HepG2 (cell line): ENCODE measurements around the gene FNDC3B. TPM values are rescaled to one million over a fixed set of nuclear protein-coding genes. Genes with fewer than 3 reads are reported as not detected.

Experiments
- AGO2 ChIP-seq: fragments of 200-400 bp; formaldehyde crosslinking; optimal IDR thresholded peaks from 2 replicates; pipeline ENCODE3; 2017; ENCODE audit warnings: mild to moderate bottlenecking, low read depth, low read length, moderate library complexity
- FLYWCH1 ChIP-seq: sonication (generic); formaldehyde crosslinking; IDR thresholded peaks from 2 replicates; pipeline ENCODE4 v1.8.1; 2023; ENCODE audit warnings: mild to moderate bottlenecking, missing genetic modification reagents
- IRF2 ChIP-seq: IDR thresholded peaks from 2 replicates; pipeline ENCODE4 v1.6.1; 2018; ENCODE audit warnings: missing genetic modification reagents, missing compliant biosample characterization
- MAZ ChIP-seq, 2 experiments: sonication (generic) in 1 of 2; formaldehyde crosslinking in 1 of 2; IDR thresholded peaks; 2 replicates each; pipeline versions ENCODE4 v1.5.0 to v1.6.1; 2012 to 2020; ENCODE audit warnings: low read depth in 2 of 2, mild to moderate bottlenecking in 2 of 2, borderline replicate concordance in 1 of 2, improper control_type of control experiment in 1 of 2, low read length in 1 of 2, missing genetic modification reagents in 1 of 2, moderate library complexity in 1 of 2
- RAD21 ChIP-seq: fragments of 450-650 bp; formaldehyde crosslinking; IDR thresholded peaks from 2 replicates; pipeline ENCODE4 v1.5.0; 2020; ENCODE audit warnings: mild to moderate bottlenecking
- RBM22 ChIP-seq: fragments of 200-400 bp; formaldehyde crosslinking; optimal IDR thresholded peaks from 2 replicates; pipeline ENCODE3; 2017; ENCODE audit warnings: mild to moderate bottlenecking, low read length, moderate library complexity
- RXRA ChIP-seq: sonication (generic); formaldehyde crosslinking; IDR thresholded peaks from 2 replicates; pipeline ENCODE4 v1.5.1; 2020; ENCODE audit warnings: missing genetic modification reagents
- SP4 ChIP-seq: sonication (generic); formaldehyde crosslinking; IDR thresholded peaks from 2 replicates; pipeline ENCODE4 v1.8.1; 2023; ENCODE audit warnings: mild to moderate bottlenecking, missing genetic modification reagents
- ZNF432 ChIP-seq: sonication (generic); formaldehyde crosslinking; IDR thresholded peaks from 2 replicates; pipeline ENCODE4 v1.5.0; 2020; ENCODE audit warnings: missing genetic modification reagents, mild to moderate bottlenecking, borderline replicate concordance
- ZNF543 ChIP-seq: sonication (generic); formaldehyde crosslinking; IDR thresholded peaks from 2 replicates; pipeline ENCODE4 v1.4.0; 2020; ENCODE audit warnings: mild to moderate bottlenecking, missing genetic modification reagents
- ZNF687 ChIP-seq: sonication (generic); formaldehyde crosslinking; IDR thresholded peaks from 2 replicates; pipeline ENCODE4 v1.5.1; 2020; ENCODE audit warnings: mild to moderate bottlenecking, missing genetic modification reagents, moderate library complexity
- polyA plus RNA-seq, 8 experiments: library from polyadenylated mRNA; depleted of rRNA in 3 of 8; stranded (reverse) in 7 of 8; unstranded in 1 of 8; fragments of >200 nt; fragmentation: Illumina TruSeq in 4 of 8; extraction: Trizol in 4 of 8; gene quantifications; 2 replicates each; pipeline versions ENCODE4 v1.2.1 to v1.2.3, GENCODE V29; 2011 to 2016; ENCODE audit warnings: low read depth in 4 of 8, missing spikeins in 1 of 8, mixed read lengths in 1 of 8; ENCODE audit not compliant: insufficient read depth in 1 of 8
- total RNA-seq, 5 experiments: library from RNA; depleted of rRNA; stranded (reverse); fragments of >200 nt; fragmentation: Illumina TruSeq; extraction: Trizol; gene quantifications; 2 replicates each; pipeline ENCODE4 v1.2.3, GENCODE V29; 2016; ENCODE audit warnings: low read depth in 1 of 5
- TF ChIP-seq, protein P1 (sequence below), 2 experiments: sonication (generic) in 1 of 2; formaldehyde crosslinking in 1 of 2; IDR thresholded peaks; 2 replicates each; pipeline versions ENCODE4 v1.4.0 to v1.6.1; 2018 to 2020; ENCODE audit warnings: missing genetic modification reagents in 2 of 2, borderline replicate concordance in 1 of 2, low read depth in 1 of 2, mild to moderate bottlenecking in 1 of 2, missing biosample characterization in 1 of 2

Gene FNDC3B
- total and polyA plus RNA-seq, 2 of the 13 experiments (the other 11 are each of a cell fraction or from before 2014, with no cell fraction given): 74.8 to 103 TPM

DNA sequence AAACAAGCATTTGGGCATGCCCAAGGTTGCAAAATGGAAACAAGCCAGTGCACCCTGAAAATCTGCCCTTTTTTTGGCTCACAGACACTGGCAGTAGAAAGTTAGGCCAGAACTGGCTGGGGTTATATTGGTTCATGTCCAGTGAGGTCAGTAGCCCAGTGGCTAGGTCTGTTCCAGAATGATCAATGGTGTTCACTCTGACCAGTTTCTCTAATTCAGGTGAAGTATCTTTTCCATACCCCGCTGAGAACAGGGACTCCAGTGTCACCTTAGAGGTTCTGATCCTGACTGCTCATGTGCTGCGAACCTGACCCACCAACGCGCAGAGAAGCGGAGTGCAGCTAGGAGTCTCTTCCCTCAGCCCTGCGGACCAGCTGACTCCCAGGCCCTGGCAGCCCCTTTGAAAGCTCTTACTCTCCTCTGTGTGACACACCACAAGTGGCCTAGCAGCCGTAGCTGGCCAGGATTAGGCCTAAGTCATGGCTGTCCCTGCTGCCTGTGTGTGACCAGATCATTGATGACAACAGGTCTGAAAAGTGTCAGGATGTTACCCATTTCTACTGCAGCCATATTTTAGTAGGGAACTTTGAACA, 285.3 kb downstream of the FNDC3B start (continued):
- TF ChIP-seq ZNF687 (peak; percentile 28; the same call in 1 of the 2 replicates), ZNF543 (CRISPR knock-in tag) (no peak), ZNF432 (CRISPR knock-in tag) (no peak), RXRA (no peak), SP4 (CRISPR knock-in tag) (no peak), AGO2 (peak; percentile 86), IRF2 (CRISPR knock-in tag) (no peak), FLYWCH1 (CRISPR knock-in tag) (no peak), RAD21 (CRISPR knock-in tag) (no peak), MAZ (IDR thresholded peaks at IDR 0.05; ENCODE audit: borderline replicate concordance, low read depth, low read length) (no peak), MAZ (CRISPR knock-in tag; IDR thresholded peaks at IDR 0.05; ENCODE audit: low read depth) (no peak), RBM22 (peak; percentile 92)
- TF ChIP-seq, protein P1, sequence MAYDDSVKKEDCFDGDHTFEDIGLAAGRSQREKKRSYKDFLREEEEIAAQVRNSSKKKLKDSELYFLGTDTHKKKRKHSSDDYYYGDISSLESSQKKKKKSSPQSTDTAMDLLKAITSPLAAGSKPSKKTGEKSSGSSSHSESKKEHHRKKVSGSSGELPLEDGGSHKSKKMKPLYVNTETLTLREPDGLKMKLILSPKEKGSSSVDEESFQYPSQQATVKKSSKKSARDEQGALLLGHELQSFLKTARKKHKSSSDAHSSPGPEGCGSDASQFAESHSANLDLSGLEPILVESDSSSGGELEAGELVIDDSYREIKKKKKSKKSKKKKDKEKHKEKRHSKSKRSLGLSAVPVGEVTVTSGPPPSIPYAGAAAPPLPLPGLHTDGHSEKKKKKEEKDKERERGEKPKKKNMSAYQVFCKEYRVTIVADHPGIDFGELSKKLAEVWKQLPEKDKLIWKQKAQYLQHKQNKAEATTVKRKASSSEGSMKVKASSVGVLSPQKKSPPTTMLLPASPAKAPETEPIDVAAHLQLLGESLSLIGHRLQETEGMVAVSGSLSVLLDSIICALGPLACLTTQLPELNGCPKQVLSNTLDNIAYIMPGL (CRISPR knock-in tag; IDR thresholded peaks at IDR 0.05; ENCODE audit: borderline replicate concordance in 1 of 2, low read depth in 1 of 2): no peak
- TF ChIP-seq, all 625 proteins: peak for 3
